Liver (tissue), 10 donors: ENCODE data around the gene PLOD3. TPM values are rescaled to one million over a fixed set of nuclear protein-coding genes. Genes with fewer than 3 reads are reported as not detected.

Experiments
- DNase-seq: peaks from one replicate; pipeline ENCODE4 v3.0.0-alpha.2; 2017; ENCODE audit warnings: low spot score
- H3K27ac ChIP-seq, 2 donors: one replicate each; pipeline ENCODE4 v1.7.0; 2013; ENCODE audit warnings: inconsistent platforms in 2 of 2, low read length in 2 of 2, control low read depth in 1 of 2, low read depth in 1 of 2, mild to moderate bottlenecking in 1 of 2
- H3K27me3 ChIP-seq, 4 donors: one replicate each; pipeline versions ENCODE4 v1.6.1 to v1.7.0; 2013; ENCODE audit warnings: low read length in 3 of 4, inconsistent platforms in 1 of 4, mild to moderate bottlenecking in 1 of 4, moderate library complexity in 1 of 4; ENCODE audit not compliant: control insufficient read depth in 4 of 4, insufficient read depth in 4 of 4
- H3K36me3 ChIP-seq, 4 donors: one replicate each; pipeline versions ENCODE4 v1.6.1 to v1.7.0; 2013; ENCODE audit warnings: low read length in 3 of 4, mild to moderate bottlenecking in 3 of 4, low read depth in 1 of 4, moderate library complexity in 1 of 4; ENCODE audit not compliant: control insufficient read depth in 4 of 4, insufficient read depth in 3 of 4
- H3K4me1 ChIP-seq, 4 donors: one replicate each; pipeline versions ENCODE4 v1.6.1 to v1.7.0; 2013; ENCODE audit warnings: low read length in 3 of 4, mild to moderate bottlenecking in 3 of 4, moderate library complexity in 1 of 4; ENCODE audit not compliant: control insufficient read depth in 4 of 4, insufficient read depth in 4 of 4
- H3K4me3 ChIP-seq, 3 donors: one replicate each; pipeline versions ENCODE4 v1.6.1 to v1.7.0; 2013; ENCODE audit warnings: low read length in 3 of 3, control low read depth in 1 of 3, low read depth in 1 of 3, mild to moderate bottlenecking in 1 of 3
- H3K9ac ChIP-seq, 2 donors: one replicate each; pipeline ENCODE4 v1.7.0; 2013; ENCODE audit warnings: low read length in 2 of 2, mild to moderate bottlenecking in 2 of 2, moderate library complexity in 2 of 2, control low read depth in 1 of 2, low read depth in 1 of 2
- H3K9me3 ChIP-seq, 4 donors: one replicate each; pipeline versions ENCODE4 v1.6.1 to v1.7.0; 2013; ENCODE audit warnings: low read length in 3 of 4; ENCODE audit not compliant: control insufficient read depth in 4 of 4
- ATF3 ChIP-seq: IDR thresholded peaks from 2 replicates; pipeline ENCODE4 v1.6.1; 2016; ENCODE audit warnings: antibody characterized with exemption
- CTCF ChIP-seq: fragments of 150-350 bp; IDR thresholded peaks from 2 replicates; pipeline ENCODE4 v1.5.1; 2017; ENCODE audit warnings: improper control_type of control experiment, low read depth, low read length; ENCODE audit not compliant: missing input control
- EGR1 ChIP-seq, 2 donors: IDR thresholded peaks; 2 replicates each; pipeline ENCODE4 v1.6.1; 2016 to 2018; ENCODE audit warnings: antibody characterized with exemption in 2 of 2, low read depth in 2 of 2
- FOXA1 ChIP-seq: IDR thresholded peaks from 2 replicates; pipeline ENCODE4 v1.6.1; 2016; ENCODE audit warnings: antibody characterized with exemption
- JUND ChIP-seq, 2 donors: IDR thresholded peaks; 2 replicates each; pipeline ENCODE4 v1.6.1; 2016; ENCODE audit warnings: antibody characterized with exemption in 2 of 2
- RAD21 ChIP-seq, 2 donors: IDR thresholded peaks; 2 replicates each; pipeline ENCODE4 v1.6.1; 2016; ENCODE audit warnings: antibody characterized with exemption in 2 of 2, mild to moderate bottlenecking in 2 of 2
- SP1 ChIP-seq: IDR thresholded peaks from 2 replicates; pipeline ENCODE4 v1.6.1; 2018; ENCODE audit warnings: antibody characterized with exemption, mild to moderate bottlenecking
- TAF1 ChIP-seq: conservative IDR thresholded peaks from 2 replicates; pipeline ENCODE4 v1.6.1; 2016; ENCODE audit warnings: antibody characterized with exemption, mild to moderate bottlenecking
- WGBS: extraction: QIAGEN DNeasy Blood & Tissue Kit; methylation state at CpG from one replicate; pipeline ENCODE4 v1.1.7; 2013; 5-methylcytosine and 5-hydroxymethylcytosine counted together
- polyA plus RNA-seq, 2 donors: library from polyadenylated mRNA; stranded (reverse) in 1 of 2; unstranded in 1 of 2; fragments of 200-250 nt in 1 of 2; fragments of >200 nt in 1 of 2; fragmentation: Nextera tagmentation in 1 of 2; extraction: Ambion mirVana in 1 of 2; gene quantifications; one replicate each; pipeline versions ENCODE4 v1.2.1 to v1.2.3, GENCODE V29; 2013 to 2015
- small RNA-seq: library from RNA; depleted of rRNA; stranded (forward); fragments of <200 nt; gene quantifications from one replicate; pipeline ENCODE3, GENCODE V24; 2014
- total RNA-seq, 2 donors: library from RNA; depleted of rRNA; stranded (reverse); fragments of >200 nt; gene quantifications; one replicate each; pipeline ENCODE4 v1.2.3, GENCODE V29; 2014
- donor health status: healthy.
- donor health status: healthy.
- donor health status: healthy.
- donor health status: healthy.
- donor health status: healthy.

Gene PLOD3
- total and polyA plus RNA-seq, 4 donors, result 19.4 to 42.9 (median 27.7) TPM

GRCh38 chr7:101156277-101156676, 61.1 kb downstream of the PLOD3 start:
- TF ChIP-seq JUND (IDR thresholded peaks at IDR 0.05) (no peak), CTCF (no peak), SP1 (no peak), EGR1 (IDR thresholded peaks at IDR 0.05; ENCODE audit: low read depth in 2 of 2) (no peak), RAD21 (IDR thresholded peaks at IDR 0.05) (no peak), TAF1 (no peak), FOXA1 (no peak), ATF3 (no peak)
- Histone ChIP-seq H3K4me1 (peaks cover 2 to 20% (median 12%) of the 10 kb centered on the region in 4 donors), H3K27ac (no peak overlapping the region), H3K36me3 (peaks cover 5 to 13% (median 6%) of the 10 kb centered on the region in 4 donors), H3K27me3 (no peaks in the 10 kb centered on the region), H3K9ac (no peak overlapping the region), H3K9me3 (no peaks in the 10 kb centered on the region), H3K4me3 (no peak overlapping the region)
- WGBS, result 91% methylated on average over 6 of the region's 6 CpGs
- DNase-seq, result no peak

Small RNAs within 50 kb of the gene (small RNA-seq; reads per million reads assigned to genes)
- not detected for gene MIR4653

Other genes starting within 250 kb of the PLOD3 start
- not detected for gene MUC12, start 248.0 kb downstream of the PLOD3 start, total RNA-seq
- gene MUC12, start 248.0 kb downstream of the PLOD3 start, polyA plus RNA-seq, result under 1 TPM in 1 of 2 donors, not detected in 1; 0.16 TPM
- gene MUC17, start 197.5 kb downstream of the PLOD3 start, total RNA-seq, result not detected
- gene MUC17, start 197.5 kb downstream of the PLOD3 start, polyA plus RNA-seq, result not detected
- 10 to 100 TPM in 1 of 2 donors, 1 to 10 TPM in 1; 9.2 to 15.6 TPM for gene TRIM56, start 132.1 kb downstream of the PLOD3 start, total RNA-seq
- 1 to 10 TPM; 4.8 to 6.1 TPM for gene TRIM56, start 132.1 kb downstream of the PLOD3 start, polyA plus RNA-seq
- gene SERPINE1, start 90.5 kb downstream of the PLOD3 start, total RNA-seq, result 10 to 100 TPM in 1 of 2 donors, under 1 TPM in 1; 0.93 to 10.2 TPM
- 10 to 100 TPM in 1 of 2 donors, 1 to 10 TPM in 1; 5.8 to 18.6 TPM for gene SERPINE1, start 90.5 kb downstream of the PLOD3 start, polyA plus RNA-seq
- gene AP1S1, start 63.1 kb downstream of the PLOD3 start, total RNA-seq, result 10 to 100 TPM; 20.9 to 23.1 TPM
- gene AP1S1, start 63.1 kb downstream of the PLOD3 start, polyA plus RNA-seq, result 10 to 100 TPM; 13.8 to 25.7 TPM
- not detected for gene VGF, start 52.0 kb downstream of the PLOD3 start, total RNA-seq
- gene VGF, start 52.0 kb downstream of the PLOD3 start, polyA plus RNA-seq, result not detected
- not detected for gene NAT16, start 37.3 kb downstream of the PLOD3 start, total RNA-seq
- gene NAT16, start 37.3 kb downstream of the PLOD3 start, polyA plus RNA-seq, result not detected
- 1 to 10 TPM; 1.8 to 4.2 TPM for gene MOGAT3, start 16.5 kb downstream of the PLOD3 start, total RNA-seq
- 1 to 10 TPM; 3.3 to 7.9 TPM for gene MOGAT3, start 16.5 kb downstream of the PLOD3 start, polyA plus RNA-seq
- 10 to 100 TPM; 52.7 to 74.9 TPM for gene ZNHIT1, start 584 bp upstream of the PLOD3 start, total RNA-seq
- gene ZNHIT1, start 584 bp upstream of the PLOD3 start, polyA plus RNA-seq, result 100 to 1,000 TPM; 110 to 149 TPM
- gene CLDN15, start 20.2 kb upstream of the PLOD3 start, total RNA-seq, result 10 to 100 TPM in 1 of 2 donors, 1 to 10 TPM in 1; 5.2 to 12.4 TPM
- gene CLDN15, start 20.2 kb upstream of the PLOD3 start, polyA plus RNA-seq, result 1 to 10 TPM; 3.7 to 4.0 TPM
- 100 to 1,000 TPM; 112 to 133 TPM for gene FIS1, start 27.5 kb upstream of the PLOD3 start, total RNA-seq
- gene FIS1, start 27.5 kb upstream of the PLOD3 start, polyA plus RNA-seq, result 100 to 1,000 TPM; 177 to 192 TPM
- gene IFT22, start 104.2 kb upstream of the PLOD3 start, total RNA-seq, result 1 to 10 TPM; 5.5 to 6.6 TPM
- 1 to 10 TPM; 8.5 to 9.4 TPM for gene IFT22, start 104.2 kb upstream of the PLOD3 start, polyA plus RNA-seq
- 1 to 10 TPM in 1 of 2 donors, under 1 TPM in 1; 0.89 to 1.8 TPM for gene COL26A1, start 145.3 kb upstream of the PLOD3 start, total RNA-seq
- gene COL26A1, start 145.3 kb upstream of the PLOD3 start, polyA plus RNA-seq, result 1 to 10 TPM in 1 of 2 donors, under 1 TPM in 1; 0.76 to 1.0 TPM